HepG2 (cell line): ENCODE results near the gene KANK3. TPM values are rescaled to one million over a fixed set of nuclear protein-coding genes. Genes with fewer than 3 reads are reported as not detected.
A peak's percentile ranks its signal among the peaks of the same experiment; 100 is the strongest.

Experiments
- AGO1 ChIP-seq: fragments of 200-400 bp; formaldehyde crosslinking; IDR thresholded peaks from 2 replicates; pipeline ENCODE4 v1.6.1; 2017; ENCODE audit warnings: mild to moderate bottlenecking, low read depth, low read length, moderate library complexity; ENCODE audit not compliant: poor library complexity, severe bottlenecking
- CCAR2 ChIP-seq: fragments of 200-400 bp; formaldehyde crosslinking; optimal IDR thresholded peaks from 2 replicates; pipeline ENCODE3; 2018; ENCODE audit warnings: low read depth, mild to moderate bottlenecking, low read length, moderate library complexity
- CHCHD3 ChIP-seq: sonication (generic); formaldehyde crosslinking; IDR thresholded peaks from 2 replicates; pipeline ENCODE4 v1.8.0; 2022; ENCODE audit warnings: mild to moderate bottlenecking, missing genetic modification reagents, moderate library complexity
- DNMT3B ChIP-seq: conservative IDR thresholded peaks from 2 replicates; pipeline ENCODE4 v1.6.1; 2016; ENCODE audit warnings: missing biosample characterization, control low read depth
- EED ChIP-seq: sonication (generic); formaldehyde crosslinking; IDR thresholded peaks from 2 replicates; pipeline ENCODE4 v1.5.0; 2020; ENCODE audit warnings: mild to moderate bottlenecking, missing genetic modification reagents
- FOXK2 ChIP-seq: fragments of 450-650 bp; IDR thresholded peaks from 2 replicates; pipeline ENCODE4 v1.6.1; 2016
- GABPB1 ChIP-seq: IDR thresholded peaks from 2 replicates; pipeline ENCODE4 v1.6.1; 2016; ENCODE audit warnings: mild to moderate bottlenecking, missing genetic modification reagents, moderate library complexity, missing compliant biosample characterization
- HMG20A ChIP-seq: IDR thresholded peaks from 2 replicates; pipeline ENCODE4 v1.6.1; 2016; ENCODE audit warnings: borderline replicate concordance
- MED8 ChIP-seq: sonication (generic); formaldehyde crosslinking; IDR thresholded peaks from 2 replicates; pipeline ENCODE4 v1.8.1; 2023; ENCODE audit warnings: mild to moderate bottlenecking, missing genetic modification reagents; ENCODE audit not compliant: insufficient replicate concordance
- MXI1 ChIP-seq: IDR thresholded peaks from 3 replicates; pipeline ENCODE4 v1.6.1; 2012; ENCODE audit warnings: low read depth, low read length, inconsistent platforms, borderline replicate concordance
- NKX3-1 ChIP-seq: sonication (generic); formaldehyde crosslinking; IDR thresholded peaks from 2 replicates; pipeline ENCODE4 v1.5.0; 2020; ENCODE audit warnings: missing genetic modification reagents
- PCBP1 ChIP-seq: fragments of 200-400 bp; formaldehyde crosslinking; IDR thresholded peaks from 2 replicates; pipeline ENCODE4 v1.6.1; 2017; ENCODE audit warnings: mild to moderate bottlenecking, low read depth, low read length, borderline replicate concordance
- RAD21 ChIP-seq: fragments of 450-650 bp; formaldehyde crosslinking; IDR thresholded peaks from 2 replicates; pipeline ENCODE4 v1.5.0; 2020; ENCODE audit warnings: mild to moderate bottlenecking
- RBM22 ChIP-seq: fragments of 200-400 bp; formaldehyde crosslinking; optimal IDR thresholded peaks from 2 replicates; pipeline ENCODE3; 2017; ENCODE audit warnings: mild to moderate bottlenecking, low read length, moderate library complexity
- SIN3A ChIP-seq: IDR thresholded peaks from 2 replicates; pipeline ENCODE4 v1.6.1; 2011; ENCODE audit warnings: low read depth, mild to moderate bottlenecking, control low read depth, low read length, borderline replicate concordance
- SIX1 ChIP-seq: sonication (generic); formaldehyde crosslinking; IDR thresholded peaks from 2 replicates; pipeline ENCODE4 v1.4.0; 2020; ENCODE audit warnings: missing genetic modification reagents, borderline replicate concordance
- SMAD9 ChIP-seq: sonication (generic); formaldehyde crosslinking; IDR thresholded peaks from 2 replicates; pipeline ENCODE4 v1.5.1; 2020; ENCODE audit warnings: mild to moderate bottlenecking, missing genetic modification reagents
- SP4 ChIP-seq: sonication (generic); formaldehyde crosslinking; IDR thresholded peaks from 2 replicates; pipeline ENCODE4 v1.8.1; 2023; ENCODE audit warnings: mild to moderate bottlenecking, missing genetic modification reagents
- SPEN ChIP-seq: sonication (generic); formaldehyde crosslinking; IDR thresholded peaks from 2 replicates; pipeline ENCODE4 v1.5.1; 2020; ENCODE audit warnings: low read depth, mild to moderate bottlenecking, missing genetic modification reagents
- THAP11 ChIP-seq: IDR thresholded peaks from 2 replicates; pipeline ENCODE4 v1.6.1; 2016; ENCODE audit warnings: missing biosample characterization, missing genetic modification reagents
- XBP1 ChIP-seq: sonication (generic); formaldehyde crosslinking; IDR thresholded peaks from 2 replicates; pipeline ENCODE4 v1.5.0; 2020; ENCODE audit warnings: missing genetic modification reagents
- ZBTB39 ChIP-seq: sonication (generic); formaldehyde crosslinking; IDR thresholded peaks from 2 replicates; pipeline ENCODE4 v1.5.0; 2020; ENCODE audit warnings: missing genetic modification reagents
- ZIK1 ChIP-seq: sonication (generic); formaldehyde crosslinking; IDR thresholded peaks from 2 replicates; pipeline ENCODE4 v1.5.0; 2020; ENCODE audit warnings: mild to moderate bottlenecking, low read depth, missing genetic modification reagents, borderline replicate concordance
- ZNF207 ChIP-seq: fragments of 450-650 bp; IDR thresholded peaks from 2 replicates; pipeline ENCODE4 v1.6.1; 2016; ENCODE audit warnings: antibody characterized with exemption, borderline replicate concordance
- ZNF329 ChIP-seq: sonication (generic); formaldehyde crosslinking; IDR thresholded peaks from 2 replicates; pipeline ENCODE4 v1.9.0; 2021; ENCODE audit warnings: low read depth, mild to moderate bottlenecking, missing genetic modification reagents
- ZNF501 ChIP-seq: sonication (generic); formaldehyde crosslinking; IDR thresholded peaks from 2 replicates; pipeline ENCODE4 v1.5.1; 2020; ENCODE audit warnings: mild to moderate bottlenecking, moderate library complexity, missing genetic modification reagents
- ZNF510 ChIP-seq: sonication (generic); formaldehyde crosslinking; IDR thresholded peaks from 2 replicates; pipeline ENCODE4 v1.4.0; 2020; ENCODE audit warnings: low read depth, mild to moderate bottlenecking, missing genetic modification reagents
- ZNF550 ChIP-seq: sonication (generic); formaldehyde crosslinking; IDR thresholded peaks from 2 replicates; pipeline ENCODE4 v1.4.0; 2020; ENCODE audit warnings: mild to moderate bottlenecking, missing genetic modification reagents, borderline replicate concordance
- ZNF558 ChIP-seq: sonication (generic); formaldehyde crosslinking; IDR thresholded peaks from 2 replicates; pipeline ENCODE4 v1.9.0; 2022; ENCODE audit warnings: mild to moderate bottlenecking, missing genetic modification reagents, borderline replicate concordance
- ZNF674 ChIP-seq: sonication (generic); formaldehyde crosslinking; IDR thresholded peaks from 2 replicates; pipeline ENCODE4 v1.5.0; 2020; ENCODE audit warnings: low read depth, mild to moderate bottlenecking, missing genetic modification reagents
- ZNF766 ChIP-seq: sonication (generic); formaldehyde crosslinking; IDR thresholded peaks from 2 replicates; pipeline ENCODE4 v1.5.0; 2020; ENCODE audit warnings: missing genetic modification reagents, borderline replicate concordance
- ZSCAN12 ChIP-seq: sonication (generic); formaldehyde crosslinking; IDR thresholded peaks from 2 replicates; pipeline ENCODE4 v1.9.0; 2021; ENCODE audit warnings: mild to moderate bottlenecking, missing genetic modification reagents
- polyA plus RNA-seq, 8 experiments: library from polyadenylated mRNA; depleted of rRNA in 3 of 8; stranded (reverse) in 7 of 8; unstranded in 1 of 8; fragments of >200 nt; fragmentation: Illumina TruSeq in 4 of 8; extraction: Trizol in 4 of 8; gene quantifications; 2 replicates each; pipeline versions ENCODE4 v1.2.1 to v1.2.3, GENCODE V29; 2011 to 2016; ENCODE audit warnings: low read depth in 4 of 8, missing spikeins in 1 of 8, mixed read lengths in 1 of 8; ENCODE audit not compliant: insufficient read depth in 1 of 8
- total RNA-seq, 5 experiments: library from RNA; depleted of rRNA; stranded (reverse); fragments of >200 nt; fragmentation: Illumina TruSeq; extraction: Trizol; gene quantifications; 2 replicates each; pipeline ENCODE4 v1.2.3, GENCODE V29; 2016; ENCODE audit warnings: low read depth in 1 of 5

The KANK3 gene
- total and polyA plus RNA-seq, 2 of the 13 experiments (the other 11 are each of a cell fraction or from before 2014, with no cell fraction given), result 0.15 to 0.20 TPM

GRCh38 chr19:8361921-8362793, 19.1 kb upstream of the KANK3 start (continued):
- TF ChIP-seq ZNF207 (no peak), EED (CRISPR knock-in tag) (no peak), ZNF501 (CRISPR knock-in tag) (no peak), HMG20A (no peak), ZSCAN12 (CRISPR knock-in tag) (no peak), SP4 (CRISPR knock-in tag) (no peak), ZNF510 (CRISPR knock-in tag) (no peak), RAD21 (no peak), GABPB1 (CRISPR knock-in tag) (peak; percentile 25; the same call in 1 of the 2 replicates), AGO1 (no peak), XBP1 (CRISPR knock-in tag) (no peak), ZNF558 (CRISPR knock-in tag) (no peak), SMAD9 (CRISPR knock-in tag) (no peak), MED8 (no peak), CHCHD3 (CRISPR knock-in tag) (no peak), SIN3A (no peak), RBM22 (no peak), FOXK2 (no peak), SIX1 (CRISPR knock-in tag) (peak; percentile 37; the same call in 1 of the 2 replicates), NKX3-1 (no peak), SPEN (no peak; the same call in 1 of the 2 replicates), DNMT3B (no peak), THAP11 (CRISPR knock-in tag) (no peak), ZNF674 (CRISPR knock-in tag) (no peak), ZIK1 (CRISPR knock-in tag) (no peak), ZBTB39 (CRISPR knock-in tag) (0 out of 2 replicates have a peak, but pooled peaks have one; percentile 56), MXI1 (peak; percentile 61; the same call in 1 of the 3 replicates), ZNF766 (CRISPR knock-in tag) (no peak), ZNF550 (CRISPR knock-in tag) (no peak), ZNF329 (no peak), CCAR2 (no peak), PCBP1 (0 out of 2 replicates have a peak, but pooled peaks have one; percentile 33)
